ENCODE results near the gene COTL1.

COTL1 gene

GRCh38 chr16:84585467-84585866, 32.4 kb downstream of the COTL1 start:
- Histone ChIP-seq H4K20me1 (ENCODE audit: insufficient read depth, low read length, poor library complexity, severe bottlenecking) (no peaks in the 10 kb centered on the region), H3K4me1 (ENCODE audit: insufficient read depth, low read length, poor library complexity, severe bottlenecking) (no peaks in the 10 kb centered on the region), H3K36me3 (ENCODE audit: insufficient read depth, low read length) (no peaks in the 10 kb centered on the region), H3F3A (ENCODE audit: low read depth) (no peaks in the 10 kb centered on the region), H2AFZ (ENCODE audit: low read length) (no peak overlapping the region), H3K27me3 (ENCODE audit: insufficient read depth, low read length, poor library complexity, severe bottlenecking) (no peaks in the 10 kb centered on the region), H3K9ac (ENCODE audit: low read depth, low read length, poor library complexity, severe bottlenecking) (no peak overlapping the region), H3K9me3 (ENCODE audit: insufficient read depth, low read depth, low read length) (no peaks in the 10 kb centered on the region), H3K79me2 (ENCODE audit: insufficient read depth, low read length) (no peaks in the 10 kb centered on the region), H3K9me2 (replicated peaks; ENCODE audit: low read depth, low read length) (no peaks in the 10 kb centered on the region), H3K4me3 (ENCODE audit: low read length, poor library complexity, severe bottlenecking) (no peak overlapping the region), H3K4me2 (ENCODE audit: low read depth, low read length, poor library complexity, severe bottlenecking) (no peak overlapping the region)
- TF ChIP-seq EZH2phosphoT487 (IDR thresholded peaks at IDR 0.05; ENCODE audit: borderline replicate concordance): no peak
- TF ChIP-seq CTCF (conservative IDR thresholded peaks at IDR 0.05; ENCODE audit: low read length): no peak

GRCh38 chr16:84584678-84585077, 33.2 kb downstream of the COTL1 start:
- no peak overlapping the region for H3K4me3 ChIP-seq (ENCODE audit: low read length, poor library complexity, severe bottlenecking)
- H3K9me2 ChIP-seq (replicated peaks; ENCODE audit: low read depth, low read length): no peaks in the 10 kb centered on the region
- H4K20me1 ChIP-seq (ENCODE audit: insufficient read depth, low read length, poor library complexity, severe bottlenecking): no peaks in the 10 kb centered on the region
- H3K4me2 ChIP-seq (ENCODE audit: low read depth, low read length, poor library complexity, severe bottlenecking): no peak overlapping the region
- no peaks in the 10 kb centered on the region for H3K4me1 ChIP-seq (ENCODE audit: insufficient read depth, low read length, poor library complexity, severe bottlenecking)
- H3K9me3 ChIP-seq (ENCODE audit: insufficient read depth, low read depth, low read length): no peaks in the 10 kb centered on the region
- TF ChIP-seq CTCF (conservative IDR thresholded peaks at IDR 0.05; ENCODE audit: low read length) (no peak), EZH2phosphoT487 (IDR thresholded peaks at IDR 0.05; ENCODE audit: borderline replicate concordance) (no peak)
- no peak overlapping the region for H2AFZ ChIP-seq (ENCODE audit: low read length)
- no peaks in the 10 kb centered on the region for H3K79me2 ChIP-seq (ENCODE audit: insufficient read depth, low read length)
- no peaks in the 10 kb centered on the region for H3F3A ChIP-seq (ENCODE audit: low read depth)
- H3K27me3 ChIP-seq (ENCODE audit: insufficient read depth, low read length, poor library complexity, severe bottlenecking): no peaks in the 10 kb centered on the region
- no peak overlapping the region for H3K9ac ChIP-seq (ENCODE audit: low read depth, low read length, poor library complexity, severe bottlenecking)
- H3K36me3 ChIP-seq (ENCODE audit: insufficient read depth, low read length): no peaks in the 10 kb centered on the region

- Histone ChIP-seq H3F3A (ENCODE audit: low read depth) (no peaks in the 10 kb centered on the region), H3K4me1 (ENCODE audit: insufficient read depth, low read length, poor library complexity, severe bottlenecking) (no peaks in the 10 kb centered on the region), H2AFZ (ENCODE audit: low read length) (no peak overlapping the region), H4K20me1 (ENCODE audit: insufficient read depth, low read length, poor library complexity, severe bottlenecking) (no peaks in the 10 kb centered on the region), H3K9ac (ENCODE audit: low read depth, low read length, poor library complexity, severe bottlenecking) (no peak overlapping the region), H3K79me2 (ENCODE audit: insufficient read depth, low read length) (no peaks in the 10 kb centered on the region), H3K4me2 (ENCODE audit: low read depth, low read length, poor library complexity, severe bottlenecking) (no peak overlapping the region), H3K9me3 (ENCODE audit: insufficient read depth, low read depth, low read length) (no peaks in the 10 kb centered on the region), H3K9me2 (replicated peaks; ENCODE audit: low read depth, low read length) (no peaks in the 10 kb centered on the region), H3K4me3 (ENCODE audit: low read length, poor library complexity, severe bottlenecking) (no peak overlapping the region), H3K27me3 (ENCODE audit: insufficient read depth, low read length, poor library complexity, severe bottlenecking) (no peaks in the 10 kb centered on the region), H3K36me3 (ENCODE audit: insufficient read depth, low read length) (no peaks in the 10 kb centered on the region)
- no peak for TF ChIP-seq EZH2phosphoT487 (IDR thresholded peaks at IDR 0.05; ENCODE audit: borderline replicate concordance)
- no peak for TF ChIP-seq CTCF (conservative IDR thresholded peaks at IDR 0.05; ENCODE audit: low read length)
Observed at GRCh38 chr16:84583995-84584394, 33.9 kb downstream of the COTL1 start.

All from Loucy (cell line).